Right lobe of liver (tissue), 4 donors: ENCODE measurements around the gene FUCA2.
"Not testable (repeated sequence)": the region's sequence is repeated elsewhere in the genome, so short reads cannot be mapped to it uniquely, and the experiment has no call there.

Experiments
- CTCF ChIP-seq, 4 donors: fragments of 200-600 bp in 3 of 4; fragments of 450-650 bp in 1 of 4; IDR thresholded peaks; one replicate each; pipeline versions ENCODE4 v1.5.1 to v1.8.0; 2016 to 2022; ENCODE audit warnings: antibody characterized with exemption in 4 of 4, mild to moderate bottlenecking in 2 of 4
- POLR2A ChIP-seq: fragments of 450-650 bp; IDR thresholded peaks from one replicate; pipeline ENCODE4 v1.6.1; 2017; ENCODE audit warnings: antibody characterized with exemption, mild to moderate bottlenecking
- donor health status: DM: no; HTN: no; CAD: no.
- donor health status: DM: no; HTN: no; CAD: no.
- donor health status: DM: no; HTN: yes; CAD: no.

DNA sequence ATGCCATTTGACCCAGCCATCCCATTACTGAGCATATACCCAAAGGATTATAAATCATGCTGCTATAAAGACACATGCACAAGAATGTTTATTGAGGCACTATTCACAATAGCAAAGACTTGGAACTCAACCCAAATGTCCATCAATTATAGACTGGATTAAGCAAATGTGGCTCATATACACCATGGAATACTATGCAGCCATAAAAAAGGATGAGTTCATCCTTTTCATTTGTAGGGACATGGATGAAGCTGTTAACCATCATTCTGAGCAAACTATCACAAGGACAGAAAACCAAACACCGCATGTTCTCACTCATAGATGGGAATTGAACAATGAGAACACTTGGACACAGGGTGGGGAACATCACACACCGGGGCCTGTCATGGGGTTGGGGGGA lies 63.7 kb downstream of the FUCA2 start:
- TF ChIP-seq CTCF (IDR thresholded peaks at IDR 0.05); POLR2A: not testable (repeated sequence)
